GM18907 (cell line): ENCODE data around the gene ELK3.

Source experiments
- ATAC-seq: cut with Tn5 transposase; IDR thresholded peaks from one replicate; pipeline ENCODE4 v1.9.1; 2021; ENCODE audit warnings: mild to moderate bottlenecking, moderate library complexity; ENCODE audit not compliant: unreplicated experiment

Gene ELK3

GRCh38 chr12:96250119-96250685 lies 56.0 kb downstream of the ELK3 start:
- ATAC-seq: no peak

- no peak for ATAC-seq
These were observed 60.9 kb downstream of the ELK3 start for GRCh38 chr12:96255077-96255476.

- no peak for ATAC-seq
These were observed 62.6 kb downstream of the ELK3 start for GRCh38 chr12:96256672-96257361.

- no peak for ATAC-seq
These were observed 63.5 kb downstream of the ELK3 start for GRCh38 chr12:96257550-96258103.

GRCh38 chr12:96258104-96258961 lies 64.2 kb downstream of the ELK3 start:
- no peak for ATAC-seq

- ATAC-seq: no peak
These were observed 66.1 kb downstream of the ELK3 start for GRCh38 chr12:96260231-96260630.

GRCh38 chr12:96260644-96261043 lies 66.5 kb downstream of the ELK3 start:
- no peak for ATAC-seq

- no peak for ATAC-seq
These were observed 67.4 kb downstream of the ELK3 start for GRCh38 chr12:96261557-96261956.

GRCh38 chr12:96263449-96263902 lies 69.3 kb downstream of the ELK3 start:
- no peak for ATAC-seq

GRCh38 chr12:96265400-96265799 lies 71.2 kb downstream of the ELK3 start:
- ATAC-seq: no peak

GRCh38 chr12:96265836-96266235 lies 71.7 kb downstream of the ELK3 start:
- no peak for ATAC-seq

GRCh38 chr12:96266238-96266637 lies 72.1 kb downstream of the ELK3 start:
- ATAC-seq: no peak

GRCh38 chr12:96271469-96272199 lies 77.5 kb downstream of the ELK3 start:
- no peak for ATAC-seq

- no peak for ATAC-seq
These were observed 80.2 kb downstream of the ELK3 start for GRCh38 chr12:96274331-96274730.

GRCh38 chr12:96285158-96285557 lies 91.0 kb downstream of the ELK3 start:
- ATAC-seq: no peak

GRCh38 chr12:96289067-96289466 lies 94.9 kb downstream of the ELK3 start:
- ATAC-seq: no peak

- ATAC-seq: no peak
These were observed 98.9 kb downstream of the ELK3 start for GRCh38 chr12:96293093-96293492.

GRCh38 chr12:96294831-96295230 lies 100.7 kb downstream of the ELK3 start:
- no peak for ATAC-seq

- ATAC-seq: no peak
These were observed 101.5 kb downstream of the ELK3 start for GRCh38 chr12:96295532-96296160.

GRCh38 chr12:96297504-96297903 lies 103.3 kb downstream of the ELK3 start:
- ATAC-seq: no peak
